NCI-H226 (cell line): Measurements from ENCODE around the gene CABP4.

Experiments used
- DNase-seq: peaks from one replicate; pipeline ENCODE4 v3.0.0-alpha.2; 2015

CABP4 gene

DNA sequence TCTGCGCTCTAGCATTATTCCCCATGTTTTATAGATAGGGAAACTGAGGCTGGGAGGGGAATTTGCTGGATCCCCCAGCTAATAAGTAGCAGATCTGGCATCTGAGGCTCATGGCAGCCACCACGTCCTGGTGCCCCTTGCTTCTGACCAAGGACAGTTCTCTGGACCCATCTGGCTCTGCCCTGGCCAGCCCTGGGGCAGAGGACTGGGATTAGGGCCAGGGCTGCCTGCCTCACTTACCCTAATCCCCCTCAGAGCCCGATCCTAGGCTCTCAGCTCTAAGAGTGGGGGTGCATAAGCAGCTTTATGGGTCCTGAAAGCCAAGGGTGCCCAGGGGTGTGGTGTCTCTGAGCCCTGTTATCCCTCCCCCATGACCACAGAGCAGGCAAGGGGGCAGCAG is at the start of gene CABP4:
CABP4 (plus strand) TSS at position 301 of the 400 bp plus-strand sequence; CDS start at position 371, 70 bp downstream.
- no peak for DNase-seq

GRCh38 chr11:67405688-67406339 is 49.3 kb upstream of the CABP4 start:
- DNase-seq, result no peak

- no peak for DNase-seq
These were observed 48.7 kb upstream of the CABP4 start for GRCh38 chr11:67406420-67406968.

DNA sequence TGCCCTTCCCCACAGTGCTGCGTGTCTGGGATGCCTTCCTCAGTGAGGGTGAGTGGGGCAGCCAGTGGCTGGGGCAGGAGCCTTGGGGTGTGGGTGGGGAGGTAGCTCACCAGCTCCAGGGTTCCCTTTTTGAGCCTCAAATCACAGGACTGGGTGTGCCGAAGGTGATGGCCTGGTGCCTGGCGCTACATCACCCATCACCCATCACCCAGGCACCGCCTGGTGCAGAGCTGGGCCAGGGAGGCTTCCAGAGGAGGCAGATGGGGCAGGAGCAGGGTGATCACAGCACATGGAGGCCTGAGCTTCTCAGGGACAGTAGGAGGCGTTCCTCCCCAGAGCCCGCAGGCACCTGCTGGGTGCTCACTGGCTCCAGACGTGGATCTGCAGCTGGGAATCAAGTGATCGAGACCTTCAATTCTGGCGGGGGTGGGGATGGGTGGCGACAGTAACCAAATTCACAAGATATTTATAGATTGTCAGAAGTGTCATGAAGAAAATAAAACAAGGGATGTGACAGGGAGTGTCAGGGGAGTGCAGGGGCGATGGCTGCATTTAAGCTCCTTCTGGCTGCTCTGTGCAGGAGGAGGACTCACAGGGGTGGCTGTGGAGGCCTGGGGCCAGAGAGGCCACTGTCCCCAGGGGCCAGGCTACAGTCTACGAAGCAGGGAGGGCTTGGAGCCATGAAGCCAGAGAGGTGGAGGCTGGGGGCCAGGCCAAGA is 48.0 kb upstream of the CABP4 start:
- DNase-seq, result peak; percentile 32

GRCh38 chr11:67407688-67408163 is 47.4 kb upstream of the CABP4 start:
- DNase-seq, result no peak

DNA sequence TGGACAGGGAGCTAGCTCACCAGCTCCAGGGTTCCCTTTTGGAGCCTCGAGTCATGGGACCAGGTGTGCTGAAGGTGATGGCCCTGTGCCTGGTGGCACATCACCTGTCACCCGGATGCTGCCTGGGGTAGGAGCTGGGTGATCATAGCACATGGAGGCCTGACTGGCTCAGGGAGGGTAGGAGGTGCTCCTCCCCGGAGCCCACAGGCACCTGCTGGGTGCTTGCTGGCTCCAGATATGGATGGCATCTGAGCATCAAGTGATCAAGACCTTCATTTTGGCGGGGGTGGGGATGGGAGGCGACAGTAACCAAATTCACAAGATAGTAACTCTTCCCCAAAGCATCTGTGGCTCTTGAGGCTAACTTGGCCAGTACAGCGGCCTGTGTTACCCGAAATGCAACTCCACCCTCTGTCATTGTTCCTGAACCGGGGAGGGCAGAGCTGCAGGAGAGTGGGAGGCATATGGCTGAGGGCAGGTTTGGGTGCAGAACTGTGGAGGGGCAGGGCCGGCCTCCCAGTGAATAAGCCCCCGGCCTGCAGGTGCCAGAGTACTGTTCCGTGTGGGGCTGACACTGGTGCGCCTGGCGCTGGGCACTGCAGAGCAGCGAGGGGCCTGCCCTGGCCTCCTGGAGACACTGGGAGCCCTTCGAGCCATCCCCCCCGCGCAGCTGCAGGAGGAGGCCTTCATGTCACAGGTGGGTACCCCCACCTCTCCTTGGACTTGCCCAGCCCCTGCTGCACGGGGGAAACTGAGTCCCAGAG is 46.5 kb upstream of the CABP4 start:
- DNase-seq, result no peak

- DNase-seq, result no peak
These were observed 45.9 kb upstream of the CABP4 start for GRCh38 chr11:67409261-67409666.

GRCh38 chr11:67409781-67410368 is 45.3 kb upstream of the CABP4 start:
- DNase-seq, result no peak

DNA sequence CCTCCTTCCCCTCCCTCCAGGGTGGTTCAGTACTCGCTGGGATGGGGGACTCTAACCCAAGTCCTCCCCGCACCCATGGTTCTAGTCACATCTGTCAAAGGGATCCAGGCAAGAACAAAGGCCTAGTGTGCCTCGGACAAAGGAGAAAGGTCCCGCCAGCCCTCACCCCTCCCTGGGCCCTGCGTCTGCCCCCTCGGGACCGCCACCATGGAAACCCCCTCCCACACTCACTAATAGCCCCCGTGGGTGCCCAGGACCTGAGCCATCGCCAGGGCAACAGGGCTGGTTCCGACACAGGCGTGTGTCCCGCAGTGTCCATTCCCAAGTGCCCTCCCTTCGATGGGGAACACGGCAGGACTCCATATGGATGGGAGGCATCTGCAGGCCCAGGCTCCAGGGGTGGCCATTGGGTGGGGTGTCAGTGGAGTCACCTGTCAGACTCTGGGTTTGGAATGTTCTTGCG is 44.8 kb upstream of the CABP4 start:
- DNase-seq, result no peak

DNA sequence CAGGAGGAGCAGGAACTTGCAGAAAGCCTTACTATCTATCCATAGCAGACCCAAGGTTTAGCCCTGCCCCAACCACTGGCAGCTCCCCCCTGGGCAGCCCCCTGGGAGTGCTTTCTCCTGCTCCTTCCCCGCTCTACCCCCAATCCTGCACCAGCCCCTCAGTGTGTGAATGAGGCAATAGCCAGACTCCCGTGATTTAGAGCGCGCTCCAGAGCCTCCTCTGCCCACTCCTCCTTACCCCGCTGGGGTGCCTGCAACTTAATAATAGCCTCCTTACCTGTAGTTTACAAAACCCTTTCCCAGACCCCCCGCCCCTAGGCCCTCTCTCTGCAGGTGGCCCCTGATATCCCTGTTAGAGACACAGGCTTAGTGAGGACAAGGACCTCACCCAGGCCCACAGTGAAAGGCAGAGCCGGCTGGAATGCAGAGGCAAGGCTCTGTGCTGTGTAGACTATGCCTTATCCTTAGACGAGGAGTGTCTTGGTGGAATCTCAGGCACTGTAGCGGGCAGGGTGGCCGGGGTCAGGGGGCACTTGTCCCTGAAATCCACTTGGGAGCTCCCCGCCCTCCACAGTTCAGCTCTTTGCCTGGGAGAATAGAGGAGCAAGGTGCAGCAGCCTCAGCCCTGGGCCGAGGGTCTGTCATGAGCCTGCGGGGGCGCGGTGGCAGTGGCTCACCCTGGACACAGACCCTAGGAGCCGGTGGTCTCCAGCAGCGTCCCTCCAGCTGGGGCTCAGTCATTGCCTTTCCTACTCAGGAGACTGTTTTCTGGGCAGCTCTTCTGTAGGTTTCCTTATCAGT is 44.0 kb upstream of the CABP4 start:
- no peak for DNase-seq

DNA sequence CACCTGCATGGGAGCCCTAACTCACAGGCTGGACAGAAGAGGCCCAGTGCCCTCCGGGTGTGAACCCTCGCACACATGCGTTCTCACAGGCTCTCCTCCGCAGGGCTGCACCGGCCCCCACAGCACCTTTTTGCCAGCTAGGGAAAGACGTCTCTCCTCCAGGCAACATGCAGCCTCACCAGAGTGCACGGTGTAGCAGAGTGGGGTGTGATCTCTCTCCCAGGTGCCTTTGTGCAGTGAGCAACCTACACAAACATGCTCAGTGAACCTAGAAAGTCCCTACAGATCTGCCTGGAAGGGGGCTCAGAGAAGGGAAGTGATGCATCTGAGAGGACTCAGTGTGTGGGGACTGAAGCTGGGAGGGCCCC is 43.4 kb upstream of the CABP4 start:
- no peak for DNase-seq

- no peak for DNase-seq
These were observed 42.5 kb upstream of the CABP4 start for GRCh38 chr11:67412495-67413179.

- DNase-seq, result no peak
These were observed 41.8 kb upstream of the CABP4 start for GRCh38 chr11:67413266-67413849.

- DNase-seq, result no peak
These were observed 39.5 kb upstream of the CABP4 start, which contains the start of gene CARNS1 for GRCh38 chr11:67415501-67416304. TSS of gene CARNS1 (plus strand) at chr11:67415678. CDS start at chr11:67416200, 522 bp downstream.

- peak; percentile 62 for DNase-seq
These were observed 38.5 kb upstream of the CABP4 start for GRCh38 chr11:67416416-67417335.

DNA sequence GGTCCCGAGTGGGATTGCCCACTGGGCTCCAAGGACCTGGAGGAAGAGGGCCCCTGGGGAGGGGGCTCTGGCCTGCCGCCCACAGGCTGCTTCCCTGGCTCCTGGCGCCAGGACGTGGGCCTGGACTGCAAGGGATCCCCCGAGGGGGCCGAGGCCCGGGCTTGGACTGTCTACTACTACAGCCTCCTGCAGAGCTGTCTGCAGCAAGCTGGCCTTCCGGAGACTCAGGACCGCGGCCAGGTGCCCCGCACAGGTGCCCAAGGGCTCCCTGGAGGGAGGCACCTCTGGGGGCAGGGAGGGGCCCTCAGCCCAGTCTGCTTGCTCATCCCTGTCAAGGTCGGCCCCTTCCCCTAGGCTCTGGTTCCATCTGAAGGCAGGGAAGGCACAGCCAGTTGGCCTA is 37.7 kb upstream of the CABP4 start:
- DNase-seq, result no peak

- DNase-seq, result no peak
These were observed 36.5 kb upstream of the CABP4 start for GRCh38 chr11:67418476-67419281.
